Measurements from ENCODE around the gene AK3. TPM values are rescaled to one million over a fixed set of nuclear protein-coding genes. Genes with fewer than 3 reads are reported as not detected.
"Not testable (repeated sequence)": the region's sequence is repeated elsewhere in the genome, so short reads cannot be mapped to it uniquely, and the experiment has no call there.

The AK3 gene
- total RNA-seq, 6 donors from 2014 or later, result 33.2 to 81.2 (median 51.7) TPM

GRCh38 chr9:4662989-4663792 is 77.8 kb downstream of the AK3 start:
- H3K4me3 ChIP-seq, result peak overlapping the region; percentile 68 to 97 (median 86)
- no peaks in the 10 kb centered on the region for H3K36me3 ChIP-seq
- TF ChIP-seq POLR2AphosphoS5 (IDR thresholded peaks at IDR 0.05), result no peak
- TF ChIP-seq EP300 (IDR thresholded peaks at IDR 0.05), result no peak
- no peak for TF ChIP-seq POLR2A (IDR thresholded peaks at IDR 0.05)
- no peak for TF ChIP-seq CTCF (IDR thresholded peaks at IDR 0.05)
- H3K27ac ChIP-seq, result peak overlapping the region; percentile 85 to 93 (median 89)
- DNase-seq (no peak), ATAC-seq (ENCODE audit: low FRiP score in 2 of 2) (peak in 1 of 2 donors; percentile 5)
- peaks cover 38 to 53% (median 45%) of the 10 kb centered on the region in 4 donors for H3K4me1 ChIP-seq
- no peaks in the 10 kb centered on the region for H3K9me3 ChIP-seq
- WGBS, 2 donors, result 64 to 74% methylated on average over 6 to 7 of the region's 13 CpGs
- H3K27me3 ChIP-seq, result no peaks in the 10 kb centered on the region

DNA sequence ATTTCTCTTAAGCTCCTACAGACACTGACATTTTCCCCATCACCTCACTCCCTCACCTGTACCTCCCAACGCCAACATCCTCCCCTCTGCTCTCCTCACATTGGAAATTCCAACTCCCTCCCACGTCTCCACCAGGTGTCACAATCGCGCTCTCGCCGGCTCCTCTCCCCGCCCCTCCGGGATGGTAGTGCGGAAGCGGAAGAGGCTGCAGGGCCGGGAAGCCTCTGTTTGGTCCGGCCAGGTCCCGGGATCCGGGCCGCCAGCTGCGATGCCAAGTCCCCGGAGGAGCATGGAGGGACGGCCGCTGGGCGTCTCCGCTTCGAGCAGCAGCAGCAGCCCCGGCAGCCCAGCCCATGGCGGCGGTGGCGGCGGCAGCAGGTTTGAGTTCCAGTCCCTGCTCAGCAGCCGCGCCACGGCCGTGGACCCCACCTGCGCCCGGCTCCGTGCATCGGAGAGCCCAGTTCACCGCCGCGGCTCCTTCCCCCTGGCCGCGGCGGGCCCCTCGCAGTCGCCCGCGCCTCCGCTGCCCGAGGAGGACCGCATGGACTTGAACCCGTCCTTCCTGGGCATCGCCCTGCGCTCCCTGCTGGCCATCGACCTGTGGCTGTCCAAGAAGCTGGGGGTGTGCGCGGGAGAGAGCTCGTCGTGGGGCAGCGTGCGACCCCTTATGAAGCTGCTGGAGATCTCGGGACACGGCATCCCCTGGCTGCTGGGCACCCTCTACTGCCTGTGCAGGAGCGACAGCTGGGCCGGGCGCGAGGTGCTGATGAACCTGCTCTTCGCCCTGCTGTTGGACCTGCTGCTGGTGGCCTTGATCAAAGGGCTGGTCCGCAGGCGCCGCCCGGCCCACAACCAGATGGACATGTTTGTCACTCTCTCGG is 78.7 kb downstream of the AK3 start, which contains the start of gene PLPP6:
Gene PLPP6, plus strand, starts transcription at position 187 of the 881 bp plus-strand sequence. Its CDS starts 82 bp downstream, at position 269.
- peak; percentile 12 to 76 (median 48) for TF ChIP-seq CTCF (IDR thresholded peaks at IDR 0.05)
- no peak for TF ChIP-seq EP300 (IDR thresholded peaks at IDR 0.05)
- peak; percentile 84 to 91 for TF ChIP-seq POLR2AphosphoS5 (IDR thresholded peaks at IDR 0.05)
- TF ChIP-seq POLR2A (IDR thresholded peaks at IDR 0.05), result peak; percentile 20 to 82 (median 49)

GRCh38 chr9:4661611-4662010 is 79.4 kb downstream of the AK3 start:
- 6 to 7% methylated on average over 5 of the region's 5 CpGs for WGBS, 2 donors
- H3K27me3 ChIP-seq, result no peaks in the 10 kb centered on the region
- ATAC-seq (ENCODE audit: low FRiP score in 2 of 2) (no peak), DNase-seq (no peak)
- peak overlapping the region; percentile 85 to 93 (median 89) for H3K27ac ChIP-seq
- H3K36me3 ChIP-seq, result no peaks in the 10 kb centered on the region
- H3K4me3 ChIP-seq, result peak overlapping the region in 3 of 4 donors; percentile 84 to 97 (median 88)
- no peaks in the 10 kb centered on the region for H3K9me3 ChIP-seq
- H3K4me1 ChIP-seq, result peaks cover 38 to 49% (median 45%) of the 10 kb centered on the region in 4 donors
- TF ChIP-seq POLR2AphosphoS5 (IDR thresholded peaks at IDR 0.05), result no peak
- no peak for TF ChIP-seq CTCF (IDR thresholded peaks at IDR 0.05)
- no peak for TF ChIP-seq EP300 (IDR thresholded peaks at IDR 0.05)
- TF ChIP-seq POLR2A (IDR thresholded peaks at IDR 0.05), result no peak

More for the DNA sequence above, 78.7 kb downstream of the AK3 start, which contains the start of gene PLPP6:
- Histone ChIP-seq H3K9me3 (no peaks in the 10 kb centered on the region), H3K4me3 (peak within 1 kb of the TSS; percentile 68 to 97 (median 86)), H3K27ac (peak within 1 kb of the TSS; percentile 85 to 93 (median 89)), H3K36me3 (no peaks in the 10 kb centered on the region), H3K27me3 (no peaks in the 10 kb centered on the region), H3K4me1 (peaks cover 38 to 53% (median 46%) of the 10 kb centered on the region in 4 donors)
- DNase-seq (peak; percentile 94), ATAC-seq (ENCODE audit: low FRiP score in 2 of 2) (peak; percentile 94 to 95)
- WGBS, 2 donors, result 1 to 7% methylated on average over 11 to 49 of the region's 70 CpGs

DNA sequence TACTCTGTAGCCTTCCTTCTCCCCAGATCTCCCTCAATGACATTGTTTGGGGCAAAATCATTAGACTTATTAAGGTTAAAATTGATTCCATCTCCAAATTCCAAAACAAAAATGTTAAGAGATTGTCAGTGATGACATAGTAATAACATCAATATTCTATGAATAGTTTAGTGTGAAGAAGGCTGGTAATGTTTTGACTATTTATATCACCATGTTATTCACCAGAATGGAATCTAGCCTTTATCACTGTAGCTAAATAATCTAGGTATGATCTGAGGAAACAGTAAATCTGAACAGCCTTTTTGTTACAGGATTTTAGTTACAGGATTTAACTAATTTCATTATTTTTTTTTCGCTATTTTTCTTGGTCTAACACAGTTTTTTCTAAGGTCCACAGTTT is 79.8 kb downstream of the AK3 start:
- DNase-seq, result no peak
- ATAC-seq (ENCODE audit: low FRiP score in 2 of 2), result no peak
- Histone ChIP-seq H3K4me1 (peaks cover 38 to 45% (median 44%) of the 10 kb centered on the region in 4 donors), H3K9me3 (no peaks in the 10 kb centered on the region), H3K27ac (peak overlapping the region in 1 of 4 donors; percentile 93), H3K36me3 (no peaks in the 10 kb centered on the region), H3K27me3 (no peaks in the 10 kb centered on the region), H3K4me3 (no peak overlapping the region)
- WGBS, 2 donors, result 85 to 95% methylated on average over 1 of the region's 1 CpG
- TF ChIP-seq EP300 (IDR thresholded peaks at IDR 0.05), result no peak
- TF ChIP-seq POLR2A (IDR thresholded peaks at IDR 0.05), result no peak
- TF ChIP-seq POLR2AphosphoS5 (IDR thresholded peaks at IDR 0.05), result no peak
- TF ChIP-seq CTCF (IDR thresholded peaks at IDR 0.05), result no peak

DNA sequence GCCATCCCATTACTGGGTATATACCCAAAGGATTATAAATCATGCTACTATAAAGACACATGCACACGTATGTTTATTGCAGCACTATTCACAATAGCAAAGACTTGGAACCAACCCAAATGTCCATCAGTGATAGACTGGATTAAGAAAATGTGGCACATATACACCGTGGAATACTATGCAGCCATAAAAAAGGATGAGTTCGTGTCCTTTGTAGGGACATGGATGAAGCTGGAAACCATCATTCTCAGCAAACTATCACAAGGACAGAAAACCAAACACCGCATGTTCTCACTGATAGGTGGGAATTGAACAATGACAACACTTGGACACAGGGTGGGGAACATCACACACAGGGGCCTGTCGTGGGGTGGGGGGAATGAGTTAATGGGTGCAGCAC is 80.3 kb downstream of the AK3 start:
- not testable (repeated sequence) for H3K27ac ChIP-seq; H3K27me3 ChIP-seq; H3K4me3 ChIP-seq; DNase-seq; H3K36me3 ChIP-seq; H3K9me3 ChIP-seq; ATAC-seq (ENCODE audit: low FRiP score in 2 of 2)
- WGBS, 2 donors, result 93 to 95% methylated on average over 5 of the region's 5 CpGs
- H3K4me1 ChIP-seq, result peaks cover 38 to 41% (median 39%) of the 10 kb centered on the region in 4 donors

All from upper lobe of left lung (tissue), 6 donors.